GM18511 (cell line): ENCODE results near the gene SMYD4.
"Not testable (repeated sequence)": the region's sequence is repeated elsewhere in the genome, so short reads cannot be mapped to it uniquely, and the experiment has no call there.

Experiments
- ATAC-seq: cut with Tn5 transposase; IDR thresholded peaks from one replicate; pipeline ENCODE4 v1.9.1; 2021; ENCODE audit warnings: mild to moderate bottlenecking, moderate library complexity; ENCODE audit not compliant: unreplicated experiment

SMYD4 gene

DNA sequence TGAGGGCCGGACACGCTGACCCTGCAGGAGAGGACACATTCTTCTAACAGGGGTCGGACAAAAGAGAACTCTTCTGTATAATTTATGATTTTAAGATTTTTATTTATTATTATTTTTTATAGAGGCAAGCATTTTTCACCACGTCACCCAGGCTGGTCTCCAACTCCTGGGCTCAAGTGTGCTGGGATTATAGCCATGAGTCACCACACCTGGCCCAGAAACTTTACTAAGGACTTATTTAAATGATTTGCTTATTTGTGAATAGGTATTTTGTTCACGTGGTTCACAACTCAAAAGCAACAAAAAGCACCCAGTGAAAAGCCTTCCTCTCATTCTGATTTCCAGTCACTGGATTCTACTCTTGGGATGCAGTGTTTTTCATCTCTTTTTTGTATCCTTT, 70.2 kb downstream of the SMYD4 start:
- no peak for ATAC-seq

- ATAC-seq: no peak
Observed at GRCh38 chr17:1758807-1759206, 70.9 kb downstream of the SMYD4 start.

DNA sequence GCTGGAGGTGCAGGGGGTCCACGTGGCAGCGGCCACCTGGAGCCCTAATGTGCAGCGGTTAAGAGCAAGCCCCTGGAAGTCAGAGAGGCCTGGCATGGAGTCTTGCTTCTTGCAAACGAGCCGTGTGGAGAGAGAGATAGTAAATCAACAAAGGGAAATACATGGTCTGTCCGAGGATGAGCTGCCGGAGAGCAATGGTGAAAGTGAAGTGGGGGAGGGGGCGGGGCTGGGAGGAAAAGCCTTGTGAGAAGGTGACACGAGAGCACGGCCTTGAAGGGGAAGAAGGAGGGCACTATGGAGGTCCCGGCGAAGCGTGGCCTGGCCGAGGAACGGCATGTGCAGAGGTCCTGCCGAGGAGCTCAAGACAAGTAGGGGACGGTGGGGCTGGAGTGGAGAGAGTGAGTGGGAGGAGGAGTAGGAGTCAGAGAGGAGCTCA, 73.9 kb downstream of the SMYD4 start:
- no peak for ATAC-seq

DNA sequence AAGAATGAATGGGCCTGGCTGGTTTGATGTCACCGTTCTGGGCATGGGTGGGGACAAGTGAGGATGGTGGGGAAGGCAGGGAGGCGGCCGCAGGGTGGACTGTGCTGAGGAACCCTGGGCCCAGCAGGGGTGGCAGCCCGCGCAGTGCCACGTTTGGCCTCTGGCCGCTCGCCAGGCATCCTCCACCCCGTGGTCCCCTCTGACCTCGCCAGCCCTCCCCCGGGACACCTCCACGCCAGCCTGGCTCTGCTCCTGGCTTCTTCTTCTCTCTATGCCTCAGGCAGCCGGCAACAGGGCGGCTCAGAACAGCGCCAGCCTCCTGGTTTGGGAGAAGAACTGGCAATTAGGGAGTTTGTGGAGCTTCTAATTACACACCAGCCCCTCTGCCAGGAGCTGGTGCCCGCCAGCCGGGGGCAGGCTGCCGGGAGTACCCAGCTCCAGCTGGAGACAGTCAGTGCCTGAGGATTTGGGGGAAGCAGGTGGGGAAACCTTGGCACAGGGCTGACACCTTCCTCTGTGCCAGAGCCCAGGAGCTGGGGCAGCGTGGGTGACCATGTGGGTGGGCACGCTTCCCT, 74.4 kb downstream of the SMYD4 start:
- no peak for ATAC-seq

DNA sequence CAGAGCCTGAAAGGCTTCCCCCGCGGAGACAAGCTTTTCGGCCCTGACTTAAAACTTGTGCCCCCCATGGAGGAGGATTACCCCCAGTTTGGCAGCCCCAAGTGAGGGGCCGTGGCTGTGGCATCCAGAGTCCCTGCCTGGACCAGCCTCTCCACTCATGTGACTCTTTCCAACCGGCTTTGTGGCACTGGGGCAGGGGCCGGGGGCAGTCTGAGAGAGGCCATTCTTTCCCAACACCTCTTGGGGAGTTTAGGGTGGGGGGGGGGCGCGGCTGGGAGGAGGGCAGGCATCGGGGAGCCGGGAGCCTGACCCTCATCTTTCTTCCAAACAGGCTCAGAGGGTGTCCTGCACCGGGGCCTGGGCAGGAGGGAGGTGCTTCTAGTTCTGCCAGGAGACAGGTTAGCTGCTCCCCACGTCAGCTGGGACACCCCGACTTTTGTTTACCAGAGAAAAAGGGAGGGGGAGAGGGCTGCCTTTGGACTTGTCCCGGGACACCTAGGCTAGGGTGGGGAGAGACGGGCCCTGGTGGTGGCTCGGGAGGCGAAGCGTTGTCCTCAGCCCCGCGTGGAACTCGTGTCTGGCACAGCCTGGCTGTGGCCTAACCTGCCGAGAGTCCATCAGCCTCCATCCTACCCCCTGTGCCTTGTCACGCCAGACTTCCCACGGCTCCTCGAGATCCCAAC, 75.1 kb downstream of the SMYD4 start:
- ATAC-seq: no peak

DNA sequence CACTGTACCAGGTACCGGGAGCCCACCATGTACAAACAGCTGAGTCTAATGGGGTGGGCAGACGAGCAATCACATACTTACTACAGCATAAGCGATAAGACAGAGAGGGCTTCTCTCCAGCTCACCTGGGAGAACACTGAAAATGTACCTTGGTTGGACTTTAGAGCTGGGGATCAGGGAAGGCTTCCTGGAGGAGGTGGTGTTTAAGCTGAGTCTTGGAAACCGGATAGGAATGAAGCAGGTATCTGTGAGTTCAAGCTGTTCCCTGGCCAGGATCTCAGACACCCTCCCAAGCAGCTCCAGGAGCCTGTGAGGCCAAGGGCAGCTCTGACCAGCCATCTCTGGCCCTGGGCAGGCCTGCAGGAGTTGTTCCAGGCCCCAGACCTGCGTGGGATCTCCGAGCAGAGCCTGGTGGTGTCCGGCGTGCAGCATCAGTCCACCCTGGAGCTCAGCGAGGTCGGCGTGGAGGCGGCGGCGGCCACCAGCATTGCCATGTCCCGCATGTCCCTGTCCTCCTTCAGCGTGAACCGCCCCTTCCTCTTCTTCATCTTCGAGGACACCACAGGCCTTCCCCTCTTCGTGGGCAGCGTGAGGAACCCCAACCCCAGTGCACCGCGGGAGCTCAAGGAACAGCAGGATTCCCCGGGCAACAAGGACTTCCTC, 75.8 kb downstream of the SMYD4 start:
- no peak for ATAC-seq

- ATAC-seq: no peak
Observed at GRCh38 chr17:1752425-1753262, 77.1 kb downstream of the SMYD4 start.

GRCh38 chr17:1750628-1751027, 79.1 kb downstream of the SMYD4 start:
- ATAC-seq: no peak

- no peak for ATAC-seq
Observed at GRCh38 chr17:1746975-1747543, 82.6 kb downstream of the SMYD4 start.

DNA sequence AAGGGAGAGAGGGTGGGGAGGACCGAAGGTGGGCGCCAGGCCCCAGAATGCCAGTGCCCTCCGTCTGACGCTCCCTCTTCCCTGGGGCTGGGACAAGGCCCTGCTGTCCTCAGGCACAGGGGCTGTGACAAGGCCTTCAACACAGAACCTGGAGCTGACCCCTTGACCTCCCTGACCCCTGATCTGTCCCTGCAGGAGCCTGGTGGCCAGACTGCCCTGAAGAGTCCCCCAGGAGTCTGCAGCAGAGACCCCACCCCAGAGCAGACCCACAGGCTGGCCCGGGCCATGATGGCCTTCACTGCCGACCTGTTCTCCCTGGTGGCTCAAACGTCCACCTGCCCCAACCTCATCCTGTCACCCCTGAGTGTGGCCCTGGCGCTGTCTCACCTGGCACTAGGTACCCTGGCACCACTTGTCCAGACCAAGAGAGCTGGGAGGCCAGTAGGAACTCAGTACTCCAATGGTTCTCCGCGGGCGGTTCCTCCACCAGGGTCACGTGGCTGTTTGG, 84.1 kb downstream of the SMYD4 start:
- no peak for ATAC-seq

- ATAC-seq: no peak
Observed at GRCh38 chr17:1744551-1745512, 84.9 kb downstream of the SMYD4 start.

DNA sequence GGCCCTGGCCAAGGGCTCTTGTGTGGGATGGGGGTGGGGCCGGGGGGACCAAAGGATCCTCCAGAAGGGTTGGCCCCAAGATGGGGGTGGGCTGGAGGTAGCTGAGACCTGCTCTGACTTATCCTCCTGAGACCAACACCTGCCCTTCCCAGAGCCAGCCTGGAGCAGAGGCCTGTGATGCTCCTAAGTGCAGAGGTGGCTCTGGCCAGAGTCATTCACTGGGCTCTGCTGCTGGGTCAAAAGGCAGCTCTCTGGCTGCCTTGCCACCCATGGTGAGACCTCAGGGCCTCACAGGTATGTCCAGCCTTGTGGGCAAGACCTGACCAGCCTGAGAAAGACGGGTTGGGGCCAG, 86.6 kb downstream of the SMYD4 start:
- no peak for ATAC-seq

DNA sequence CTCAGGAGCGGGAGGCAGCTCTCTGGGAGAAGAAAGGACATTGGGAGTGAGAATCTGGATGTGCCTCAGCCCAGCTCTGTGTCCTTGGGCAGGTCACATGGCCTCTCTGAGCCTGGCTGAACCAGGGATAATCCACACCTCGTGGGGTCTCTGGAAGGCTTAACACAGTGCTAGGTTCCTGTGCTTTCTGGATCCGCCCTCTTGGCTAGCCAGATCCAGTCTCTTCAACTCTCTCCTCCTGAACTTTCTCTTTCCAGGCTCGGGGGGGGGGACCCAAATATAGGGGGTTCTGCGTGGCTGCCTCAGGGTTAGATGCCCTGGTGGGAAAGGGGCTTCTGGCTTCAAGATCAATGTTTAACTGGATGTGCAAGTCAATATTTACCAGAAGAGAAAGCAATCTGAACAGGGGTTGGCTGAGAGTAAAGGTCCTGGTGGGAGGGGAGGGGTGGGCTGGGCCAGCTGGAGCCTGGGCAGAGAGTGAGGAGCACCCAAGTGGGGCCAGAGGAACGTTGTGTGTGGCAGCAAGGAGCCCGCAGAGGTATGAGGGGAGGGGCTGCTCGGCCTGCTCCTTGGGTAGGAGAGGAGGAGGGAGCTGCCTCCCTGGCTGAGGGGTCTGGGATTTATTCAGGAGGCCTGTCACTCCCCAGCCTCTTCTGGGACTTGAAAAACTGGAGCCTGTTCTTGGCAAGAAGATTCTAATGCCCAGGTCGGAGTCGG, 87.2 kb downstream of the SMYD4 start, which contains the start of gene SERPINF2:
Gene SERPINF2 (plus strand): TSS at position 501 of the 717 bp plus-strand sequence. CDS start 2,125 bp downstream, outside the sequence.
- no peak for ATAC-seq

- not testable (repeated sequence) for ATAC-seq
Observed at GRCh38 chr17:1741899-1742298, 87.8 kb downstream of the SMYD4 start.

DNA sequence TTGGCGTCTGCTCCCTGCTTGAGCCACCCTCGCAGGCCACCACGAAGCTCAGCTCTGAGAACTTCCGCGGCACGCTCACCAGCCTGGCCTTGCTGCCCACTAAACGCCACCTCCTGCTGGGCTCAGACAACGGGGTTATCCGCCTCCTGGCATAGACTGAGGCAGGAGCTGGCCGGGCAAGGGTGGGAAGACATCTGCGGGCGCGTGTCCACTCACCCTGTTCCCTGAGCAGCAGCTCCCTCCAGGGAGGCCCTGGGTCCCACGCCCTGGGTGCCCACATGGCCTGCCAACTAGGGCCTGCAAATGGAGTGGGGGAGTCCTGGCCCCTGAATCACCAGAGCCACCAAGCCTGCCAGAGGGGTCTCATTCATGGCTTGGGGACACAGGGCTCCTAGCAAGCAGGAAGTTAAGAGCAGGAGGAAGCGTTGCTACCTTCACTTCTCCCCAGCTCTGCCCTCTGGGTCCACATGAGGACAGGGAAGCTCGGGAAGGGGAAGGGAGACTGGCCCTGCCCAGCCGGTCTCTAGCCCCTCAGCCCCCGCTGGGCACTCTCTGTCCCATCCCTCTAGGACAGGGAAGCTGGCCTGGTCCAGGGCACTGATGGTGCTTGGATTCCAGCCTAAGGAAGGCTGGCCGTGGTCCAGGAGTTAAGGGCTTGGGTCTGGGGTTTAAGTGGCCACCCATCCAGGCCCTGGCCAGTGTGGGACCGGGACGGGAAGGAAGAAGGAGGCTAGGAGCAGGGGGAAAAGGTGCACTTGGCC, 92.0 kb downstream of the SMYD4 start:
- no peak for ATAC-seq

GRCh38 chr17:1736348-1737281, 93.1 kb downstream of the SMYD4 start:
- ATAC-seq: no peak

- ATAC-seq: no peak
Observed at GRCh38 chr17:1735834-1736347, 93.8 kb downstream of the SMYD4 start.
